Activated CD4-positive, CD25-positive, alpha-beta regulatory T cell treated with anti-CD3 and anti-CD28 coated beads, Interleukin-2, amount 50 U/mL, for 16 hours (primary cell): Measurements from ENCODE around the gene IL13RA1.
"Not testable (repeated sequence)": the region's sequence is repeated elsewhere in the genome, so short reads cannot be mapped to it uniquely, and the experiment has no call there.

Experiments
- DNase-seq: peaks from one replicate; pipeline ENCODE4 v3.0.0-alpha.2; 2020; ENCODE audit warnings: low read depth, low spot score

Gene IL13RA1

GRCh38 chrX:118729042-118729652, 1.7 kb downstream of the IL13RA1 start:
- DNase-seq = no peak

GRCh38 chrX:118730500-118731247, 3.3 kb downstream of the IL13RA1 start:
- no peak for DNase-seq

- not testable (repeated sequence) for DNase-seq
Observed at GRCh38 chrX:118732551-118732950, 5.1 kb downstream of the IL13RA1 start.

GRCh38 chrX:118734909-118735308, 7.5 kb downstream of the IL13RA1 start:
- no peak for DNase-seq

GRCh38 chrX:118736394-118737010, 9.1 kb downstream of the IL13RA1 start:
- no peak for DNase-seq

DNA sequence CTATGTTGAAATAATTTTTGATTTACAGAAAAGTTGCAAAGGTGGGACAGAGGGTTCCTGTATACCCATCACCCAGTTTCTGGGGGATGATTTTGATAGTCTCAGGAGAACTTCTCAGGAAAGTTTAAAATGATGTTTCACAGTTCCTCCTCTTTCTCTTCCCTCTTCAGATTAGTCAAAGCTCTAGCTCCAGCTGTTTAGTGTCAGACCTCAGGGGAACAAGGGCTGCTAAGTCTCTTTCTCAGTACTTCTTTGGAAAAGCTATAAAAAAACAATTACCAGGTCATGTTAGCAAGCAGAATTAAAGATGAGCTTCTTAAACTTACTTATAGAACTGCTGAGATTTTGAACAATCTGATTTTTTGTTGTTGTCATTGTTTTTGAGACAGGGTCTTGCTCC, 12.2 kb downstream of the IL13RA1 start:
- no peak for DNase-seq

GRCh38 chrX:118740276-118740889, 13.0 kb downstream of the IL13RA1 start:
- no peak for DNase-seq

DNA sequence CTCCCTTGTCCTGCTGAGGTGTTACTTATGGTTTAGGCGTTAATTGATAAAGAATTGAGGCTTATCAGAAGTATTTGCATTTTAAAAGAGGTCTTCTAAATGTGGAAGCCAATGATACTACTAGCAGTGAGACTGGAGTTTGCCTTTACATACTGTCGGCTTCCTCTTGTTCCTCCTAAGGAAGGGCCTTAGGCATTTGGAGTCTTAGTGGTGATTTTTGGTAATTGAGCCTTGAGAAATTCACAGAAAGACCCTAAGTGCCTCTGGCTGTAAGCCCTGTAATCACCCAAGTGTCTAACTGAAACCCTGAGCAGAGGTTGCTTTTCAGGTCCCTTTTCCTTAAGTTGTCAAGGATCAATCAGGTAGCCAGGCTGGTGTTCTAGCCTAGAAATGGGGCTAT, 14.8 kb downstream of the IL13RA1 start:
- DNase-seq = no peak

DNA sequence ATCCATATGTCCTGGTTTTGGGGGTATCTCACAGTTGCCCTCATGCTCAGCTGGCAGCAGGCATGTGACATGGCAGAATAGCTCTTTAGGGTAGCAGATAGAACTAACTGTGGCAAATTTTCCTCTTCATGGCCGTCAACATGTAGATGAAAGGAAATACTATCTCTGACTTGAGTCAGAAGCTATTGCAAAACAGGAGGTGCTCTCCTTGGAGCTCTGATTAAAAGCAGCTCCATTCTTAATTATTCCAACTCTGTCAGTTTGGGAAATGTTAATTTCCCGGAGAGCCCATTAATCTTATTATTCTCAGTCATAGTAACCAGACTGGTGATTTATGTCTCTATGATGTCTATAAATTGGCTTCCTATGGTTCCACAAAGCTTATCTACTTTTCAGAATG, 18.2 kb downstream of the IL13RA1 start:
- DNase-seq = no peak

DNA sequence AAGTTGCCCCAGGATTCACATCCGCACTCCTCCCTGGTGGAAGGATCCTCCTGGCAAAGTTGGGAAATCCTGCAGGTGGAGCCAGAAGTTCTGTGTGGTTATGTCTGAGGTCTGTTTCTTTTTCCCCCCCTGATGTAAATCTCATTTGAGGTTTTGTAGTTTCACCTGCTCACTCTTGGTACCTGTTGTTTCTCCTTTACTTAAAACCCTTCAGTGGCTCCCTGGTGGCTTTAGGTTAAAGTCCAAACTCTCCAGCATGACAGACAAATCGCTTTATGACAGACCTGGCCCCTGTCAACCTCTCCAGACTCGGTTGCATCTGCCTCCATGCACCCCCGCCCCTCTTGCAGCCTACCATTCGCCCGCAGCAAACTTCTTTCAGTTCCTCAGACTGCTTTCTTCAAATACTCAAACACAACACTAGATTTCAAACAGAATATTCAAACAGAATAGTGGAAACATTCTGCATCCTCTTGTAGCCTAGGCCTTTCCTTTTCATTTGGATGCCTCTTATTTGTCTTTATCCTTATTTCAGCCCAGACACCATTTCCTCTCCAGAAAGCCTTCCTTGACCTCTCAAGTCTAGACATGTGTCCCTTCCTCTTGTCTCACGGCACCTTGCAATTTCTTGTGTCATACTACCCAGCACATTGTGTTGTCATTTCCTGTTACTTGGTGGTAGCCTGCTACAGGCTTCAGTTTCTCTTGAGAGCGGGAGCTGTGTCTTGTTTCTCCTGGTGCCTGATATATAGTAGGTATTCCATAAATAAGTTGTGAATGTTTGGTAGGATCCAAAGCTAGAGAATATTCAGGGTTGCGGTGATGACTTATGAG, 24.8 kb downstream of the IL13RA1 start:
- no peak for DNase-seq

- DNase-seq = no peak
Observed at GRCh38 chrX:118755633-118756032, 28.2 kb downstream of the IL13RA1 start.

- DNase-seq = no peak
Observed at GRCh38 chrX:118756101-118756500, 28.7 kb downstream of the IL13RA1 start.

DNA sequence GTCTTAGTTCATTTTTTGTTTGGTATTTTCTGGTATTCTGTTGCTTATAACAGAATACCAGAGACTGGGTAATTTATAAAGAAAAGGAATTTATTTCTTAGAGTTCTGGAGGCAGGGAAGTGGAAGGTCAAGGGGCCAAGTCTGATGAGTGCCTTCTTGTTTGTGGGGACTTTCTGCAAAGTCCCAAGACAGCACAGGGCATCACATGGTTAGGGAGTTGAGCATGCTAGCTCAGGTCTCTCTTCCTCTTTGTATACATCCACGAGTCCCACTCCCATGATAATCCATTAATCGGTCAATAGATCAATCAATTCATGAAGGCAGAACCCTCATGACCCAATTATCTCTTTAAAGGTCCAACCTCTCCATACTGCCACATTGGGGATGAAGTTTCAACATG, 31.1 kb downstream of the IL13RA1 start:
- DNase-seq = no peak

DNA sequence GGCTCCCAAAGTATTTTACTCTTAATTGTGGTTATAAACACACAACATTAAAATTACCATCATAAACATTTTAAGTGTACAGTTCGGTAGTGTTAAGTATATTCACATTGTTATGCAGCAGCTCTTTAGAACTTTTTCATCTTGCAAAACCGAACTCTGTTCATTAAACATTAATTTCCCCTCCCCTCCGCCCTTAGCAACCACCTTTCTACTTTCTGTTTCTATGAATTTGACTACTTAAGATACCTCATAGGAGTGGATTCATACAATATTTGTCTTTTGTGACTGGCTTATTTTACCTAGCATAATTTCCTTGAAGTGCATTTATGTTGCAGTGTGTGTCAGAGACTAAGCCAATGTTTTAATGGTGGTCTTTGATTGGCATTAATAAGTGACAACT, 32.6 kb downstream of the IL13RA1 start:
- no peak for DNase-seq

DNA sequence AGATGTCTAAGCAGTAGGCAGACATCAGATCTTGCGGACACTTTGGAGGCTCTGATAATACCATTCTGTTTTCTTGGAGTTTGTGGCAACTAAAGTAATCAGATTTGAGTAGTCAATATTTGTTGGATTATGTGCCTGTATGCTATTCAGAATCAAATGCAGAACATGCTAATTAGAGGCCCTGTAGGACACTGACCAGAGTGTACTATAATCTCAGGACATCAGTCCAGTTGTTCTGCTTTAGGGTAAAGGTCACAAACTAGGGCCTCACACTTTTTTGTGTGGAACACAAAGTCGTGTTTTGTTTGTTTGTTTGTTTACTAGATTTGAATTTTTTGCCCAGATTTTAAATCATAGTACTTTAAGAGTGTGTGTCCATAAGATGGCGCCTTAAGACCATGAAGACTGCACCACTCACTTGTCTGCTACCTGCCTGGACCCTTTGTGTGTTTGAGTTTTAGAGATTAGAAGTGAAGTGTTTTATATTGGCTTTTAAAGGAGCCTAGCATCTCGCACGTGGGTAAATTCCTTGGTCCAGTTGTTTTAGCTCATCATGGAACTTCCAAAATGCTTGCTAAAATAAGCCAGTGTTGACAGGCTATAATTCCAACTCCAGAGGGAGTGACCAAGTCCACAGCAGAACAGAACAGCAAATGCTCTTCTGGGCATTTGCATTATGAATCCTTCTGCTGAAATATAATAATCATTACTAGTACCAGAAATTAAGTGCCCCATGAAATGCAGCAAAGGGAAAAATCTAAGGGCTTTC, 34.7 kb downstream of the IL13RA1 start:
- no peak for DNase-seq

DNA sequence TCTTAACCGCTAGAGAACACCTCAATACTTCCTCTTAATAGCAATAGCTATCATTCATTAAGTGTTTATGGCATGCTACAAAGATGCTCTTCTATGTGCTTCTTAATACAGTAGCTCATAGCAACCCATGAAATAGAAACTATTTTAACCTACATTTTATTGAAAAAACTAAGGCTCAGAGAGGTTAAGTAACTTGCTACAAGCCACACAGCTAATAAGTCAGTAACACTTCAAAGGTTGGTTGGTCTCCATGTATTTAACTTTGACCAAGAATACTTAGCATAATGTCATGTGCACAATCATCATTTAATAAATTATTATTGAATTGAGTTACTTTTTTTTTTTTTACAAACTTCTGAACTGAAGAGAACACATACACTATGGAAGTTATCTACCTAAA, 36.1 kb downstream of the IL13RA1 start:
- no peak for DNase-seq

GRCh38 chrX:118764122-118764521, 36.7 kb downstream of the IL13RA1 start:
- DNase-seq = no peak

DNA sequence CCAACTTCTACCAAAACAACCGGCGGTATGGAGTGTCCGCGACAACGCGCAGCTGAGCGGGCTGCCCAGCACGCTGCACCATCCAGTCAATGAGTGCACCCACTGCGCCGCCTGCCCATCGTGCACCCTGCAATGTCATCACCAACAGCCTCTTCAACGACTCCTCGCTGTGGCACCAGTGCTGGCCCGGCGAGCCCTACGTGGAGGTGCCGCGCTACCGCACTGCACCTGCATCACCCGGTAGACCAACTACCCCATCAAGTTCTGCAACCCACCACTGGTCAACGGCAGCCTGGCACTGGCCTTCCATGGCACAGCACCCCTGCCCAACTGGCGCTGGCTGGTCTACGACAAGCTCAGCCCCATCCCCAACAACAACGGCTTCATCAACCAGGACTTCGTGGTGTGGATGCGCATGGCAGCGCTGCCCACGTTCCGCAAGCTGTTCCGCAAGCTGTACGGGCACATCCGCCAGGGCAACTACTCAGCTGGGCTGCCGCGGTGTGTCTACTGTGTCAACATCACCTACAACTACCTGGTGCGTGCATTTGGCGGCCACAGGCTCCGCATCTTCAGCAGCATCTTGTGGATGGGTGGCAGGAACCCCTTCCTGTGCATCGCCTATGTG, 42.8 kb downstream of the IL13RA1 start:
- no peak for DNase-seq

DNA sequence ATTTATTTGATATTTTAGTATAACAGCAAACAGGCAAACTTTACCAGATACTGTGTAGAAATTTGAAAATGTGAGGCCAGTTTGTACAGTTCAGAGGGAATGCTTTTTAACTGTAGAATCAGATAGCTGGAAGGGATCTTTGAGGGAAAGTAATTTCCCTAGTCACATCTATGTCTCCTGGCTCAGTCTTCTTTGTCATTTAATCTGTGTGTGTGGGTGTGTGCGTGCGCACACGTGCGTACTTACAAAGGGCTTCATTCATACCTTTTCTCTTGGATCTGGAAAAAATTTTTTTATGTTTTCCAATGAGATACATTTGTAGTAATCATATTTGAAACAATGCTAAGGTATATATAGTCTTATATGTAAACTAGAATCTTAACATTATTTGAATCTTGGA, 44.6 kb downstream of the IL13RA1 start:
- no peak for DNase-seq

DNA sequence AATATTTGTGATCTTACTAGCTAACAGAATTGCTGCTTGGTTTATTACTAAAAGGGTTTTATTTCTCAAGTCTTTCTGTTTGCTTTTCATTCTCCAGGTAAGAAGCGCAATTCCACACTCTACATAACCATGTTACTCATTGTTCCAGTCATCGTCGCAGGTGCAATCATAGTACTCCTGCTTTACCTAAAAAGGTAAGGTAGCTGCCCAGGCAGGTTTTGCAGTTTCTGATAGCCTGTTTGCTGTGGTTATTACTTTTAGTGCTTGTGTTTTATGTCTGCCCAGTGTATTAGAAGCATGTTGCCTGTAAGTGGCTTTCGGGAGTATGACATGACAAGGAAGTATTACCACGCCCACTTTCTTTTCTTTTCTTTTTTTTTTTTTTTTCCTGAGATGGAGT, 46.4 kb downstream of the IL13RA1 start:
- no peak for DNase-seq

GRCh38 chrX:118779581-118779980, 52.2 kb downstream of the IL13RA1 start:
- no peak for DNase-seq
